ENCODE results near the gene RNF168.

GRCh38 chr3:196546537-196546936 is 43.0 kb upstream of the RNF168 start:
- TF ChIP-seq POLR2A (IDR thresholded peaks at IDR 0.05; ENCODE audit: low read depth, low read length) = no peak
- TF ChIP-seq POLR2AphosphoS5 (IDR thresholded peaks at IDR 0.05; ENCODE audit: low read depth, low read length) = no peak

Data from GM12892 (cell line).